Measurements from ENCODE around the gene SLC35E4.
A peak's percentile ranks its signal among the peaks of the same experiment; 100 is the strongest.

DNA sequence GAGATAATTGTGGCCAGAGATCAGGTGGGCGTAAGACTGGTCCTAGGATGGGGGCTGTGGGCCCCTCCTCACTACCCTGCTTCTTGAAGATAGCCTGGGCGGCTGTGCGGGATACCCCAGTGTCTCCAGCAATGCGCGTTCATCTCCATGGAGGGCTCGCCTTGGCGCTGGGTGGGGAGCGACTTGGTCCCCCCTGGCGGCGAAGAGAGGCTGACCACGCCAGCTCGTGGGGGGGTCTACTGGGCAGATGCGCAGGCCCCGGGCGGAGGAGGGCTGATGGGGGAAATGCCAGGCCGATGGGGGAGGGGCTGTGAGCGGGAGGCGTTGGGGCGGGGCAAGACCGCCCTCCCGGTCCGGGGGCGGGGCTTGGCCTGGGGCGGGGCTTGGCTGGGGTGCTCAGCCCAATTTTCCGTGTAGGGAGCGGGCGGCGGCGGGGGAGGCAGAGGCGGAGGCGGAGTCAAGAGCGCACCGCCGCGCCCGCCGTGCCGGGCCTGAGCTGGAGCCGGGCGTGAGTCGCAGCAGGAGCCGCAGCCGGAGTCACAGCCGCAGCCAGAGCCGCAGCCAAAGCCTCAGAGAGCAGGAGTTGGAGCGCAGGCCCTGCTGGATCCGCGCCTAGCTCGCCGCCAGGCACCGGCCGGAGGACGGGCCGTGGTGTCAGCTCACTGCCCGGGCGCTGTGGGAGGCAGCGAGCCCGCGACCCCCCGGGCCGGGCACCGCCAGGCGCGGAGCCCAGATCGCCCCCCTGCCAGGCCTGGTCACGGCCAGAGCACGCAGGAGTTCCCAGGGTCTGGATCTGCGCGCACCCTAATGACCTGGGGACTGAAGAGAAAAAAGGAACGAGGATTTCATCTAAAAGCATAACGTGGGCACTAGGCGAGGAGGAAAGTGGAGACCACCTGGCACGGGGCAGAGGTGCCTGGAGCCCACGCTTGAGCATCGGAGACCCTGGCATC is at the start of gene SLC35E4:
- TF ChIP-seq, protein P1, sequence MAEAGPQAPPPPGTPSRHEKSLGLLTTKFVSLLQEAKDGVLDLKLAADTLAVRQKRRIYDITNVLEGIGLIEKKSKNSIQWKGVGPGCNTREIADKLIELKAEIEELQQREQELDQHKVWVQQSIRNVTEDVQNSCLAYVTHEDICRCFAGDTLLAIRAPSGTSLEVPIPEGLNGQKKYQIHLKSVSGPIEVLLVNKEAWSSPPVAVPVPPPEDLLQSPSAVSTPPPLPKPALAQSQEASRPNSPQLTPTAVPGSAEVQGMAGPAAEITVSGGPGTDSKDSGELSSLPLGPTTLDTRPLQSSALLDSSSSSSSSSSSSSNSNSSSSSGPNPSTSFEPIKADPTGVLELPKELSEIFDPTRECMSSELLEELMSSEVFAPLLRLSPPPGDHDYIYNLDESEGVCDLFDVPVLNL (CRISPR knock-in tag; IDR thresholded peaks at IDR 0.05; ENCODE audit: borderline replicate concordance, low read depth), result no peak
- peak; percentile 56 for TF ChIP-seq SP1 (CRISPR knock-in tag; conservative IDR thresholded peaks at IDR 0.05)
- TF ChIP-seq, protein P2, sequence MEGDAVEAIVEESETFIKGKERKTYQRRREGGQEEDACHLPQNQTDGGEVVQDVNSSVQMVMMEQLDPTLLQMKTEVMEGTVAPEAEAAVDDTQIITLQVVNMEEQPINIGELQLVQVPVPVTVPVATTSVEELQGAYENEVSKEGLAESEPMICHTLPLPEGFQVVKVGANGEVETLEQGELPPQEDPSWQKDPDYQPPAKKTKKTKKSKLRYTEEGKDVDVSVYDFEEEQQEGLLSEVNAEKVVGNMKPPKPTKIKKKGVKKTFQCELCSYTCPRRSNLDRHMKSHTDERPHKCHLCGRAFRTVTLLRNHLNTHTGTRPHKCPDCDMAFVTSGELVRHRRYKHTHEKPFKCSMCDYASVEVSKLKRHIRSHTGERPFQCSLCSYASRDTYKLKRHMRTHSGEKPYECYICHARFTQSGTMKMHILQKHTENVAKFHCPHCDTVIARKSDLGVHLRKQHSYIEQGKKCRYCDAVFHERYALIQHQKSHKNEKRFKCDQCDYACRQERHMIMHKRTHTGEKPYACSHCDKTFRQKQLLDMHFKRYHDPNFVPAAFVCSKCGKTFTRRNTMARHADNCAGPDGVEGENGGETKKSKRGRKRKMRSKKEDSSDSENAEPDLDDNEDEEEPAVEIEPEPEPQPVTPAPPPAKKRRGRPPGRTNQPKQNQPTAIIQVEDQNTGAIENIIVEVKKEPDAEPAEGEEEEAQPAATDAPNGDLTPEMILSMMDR (IDR thresholded peaks at IDR 0.05), result no peak
- TF ChIP-seq NR1H2 (CRISPR knock-in tag; IDR thresholded peaks at IDR 0.05), result no peak
- TF ChIP-seq TCF7 (CRISPR knock-in tag; IDR thresholded peaks at IDR 0.05; ENCODE audit: low read depth), result no peak

All from WTC11 (cell line).